Measurements from ENCODE around the gene AXDND1.
A peak's percentile ranks its signal among the peaks of the same experiment; 100 is the strongest.

Gene AXDND1

GRCh38 chr1:179365342-179366092 is at the start of gene AXDND1:
TSS of gene AXDND1 (plus strand) at chr1:179365971. CDS start at chr1:179366510, 539 bp downstream.
- Histone ChIP-seq H3K4me3 (ENCODE audit: low read depth in 1 of 2, low read length in 2 of 2) (peak within 1 kb of the TSS; percentile 55 to 94), H2AFZ (ENCODE audit: low read depth, low read length) (peak within 1 kb of the TSS; percentile 99), H3K79me2 (ENCODE audit: insufficient read depth, low read length) (no peaks in the 10 kb centered on the region), H3K36me3 (ENCODE audit: insufficient read depth, low read length) (no peaks in the 10 kb centered on the region), H3K27me3 (ENCODE audit: insufficient read depth, low read length, poor library complexity) (no peaks in the 10 kb centered on the region), H3K4me2 (ENCODE audit: insufficient read depth, low read length) (peak within 1 kb of the TSS; percentile 91), H3K9me3 (ENCODE audit: insufficient read depth, low read length, severe bottlenecking) (no peaks in the 10 kb centered on the region), H3K4me1 (ENCODE audit: insufficient read depth, low read length) (peaks cover 18% of the 10 kb centered on the region), H3K9ac (ENCODE audit: low read depth, low read length) (peak within 1 kb of the TSS; percentile 75), H3K27ac (ENCODE audit: low read length) (peak within 1 kb of the TSS; percentile 99), H4K20me1 (ENCODE audit: insufficient read depth, low read length) (no peaks in the 10 kb centered on the region)
- DNase-seq: peak; percentile 89
- TF ChIP-seq CTCF (IDR thresholded peaks at IDR 0.05; ENCODE audit: borderline replicate concordance, extremely low read depth, low read length, poor library complexity, severe bottlenecking): peak; percentile 28
- no peak for TF ChIP-seq EZH2 (IDR thresholded peaks at IDR 0.05; ENCODE audit: borderline replicate concordance, low read depth, low read length, severe bottlenecking)
- ATAC-seq (ENCODE audit: insufficient read depth, low read depth): peak; percentile 92

- no peaks in the 10 kb centered on the region for H3K4me1 ChIP-seq (ENCODE audit: insufficient read depth, low read length)
- ATAC-seq (ENCODE audit: insufficient read depth, low read depth): no peak
- H3K4me3 ChIP-seq (ENCODE audit: low read depth in 1 of 2, low read length in 2 of 2): no peak overlapping the region
- H3K4me2 ChIP-seq (ENCODE audit: insufficient read depth, low read length): no peak overlapping the region
- H3K27ac ChIP-seq (ENCODE audit: low read length): no peak overlapping the region
- no peaks in the 10 kb centered on the region for H4K20me1 ChIP-seq (ENCODE audit: insufficient read depth, low read length)
- H3K27me3 ChIP-seq (ENCODE audit: insufficient read depth, low read length, poor library complexity): no peaks in the 10 kb centered on the region
- peaks cover 45% of the 10 kb centered on the region for H3K79me2 ChIP-seq (ENCODE audit: insufficient read depth, low read length)
- no peak overlapping the region for H3K9ac ChIP-seq (ENCODE audit: low read depth, low read length)
- TF ChIP-seq CTCF (IDR thresholded peaks at IDR 0.05; ENCODE audit: borderline replicate concordance, extremely low read depth, low read length, poor library complexity, severe bottlenecking) (no peak), EZH2 (IDR thresholded peaks at IDR 0.05; ENCODE audit: borderline replicate concordance, low read depth, low read length, severe bottlenecking) (no peak)
- H3K36me3 ChIP-seq (ENCODE audit: insufficient read depth, low read length): peaks cover 35% of the 10 kb centered on the region
- no peak overlapping the region for H2AFZ ChIP-seq (ENCODE audit: low read depth, low read length)
- no peaks in the 10 kb centered on the region for H3K9me3 ChIP-seq (ENCODE audit: insufficient read depth, low read length, severe bottlenecking)
- no peak for DNase-seq
Measured at GRCh38 chr1:179318491-179318890, 47.3 kb upstream of the AXDND1 start.

- H3K36me3 ChIP-seq (ENCODE audit: insufficient read depth, low read length): peaks cover 45% of the 10 kb centered on the region
- no peaks in the 10 kb centered on the region for H3K27me3 ChIP-seq (ENCODE audit: insufficient read depth, low read length, poor library complexity)
- H3K9me3 ChIP-seq (ENCODE audit: insufficient read depth, low read length, severe bottlenecking): no peaks in the 10 kb centered on the region
- H3K4me2 ChIP-seq (ENCODE audit: insufficient read depth, low read length): no peak overlapping the region
- no peak for TF ChIP-seq CTCF (IDR thresholded peaks at IDR 0.05; ENCODE audit: borderline replicate concordance, extremely low read depth, low read length, poor library complexity, severe bottlenecking)
- TF ChIP-seq EZH2 (IDR thresholded peaks at IDR 0.05; ENCODE audit: borderline replicate concordance, low read depth, low read length, severe bottlenecking): no peak
- H3K79me2 ChIP-seq (ENCODE audit: insufficient read depth, low read length): peaks cover 27% of the 10 kb centered on the region
- H3K9ac ChIP-seq (ENCODE audit: low read depth, low read length): no peak overlapping the region
- no peak overlapping the region for H3K27ac ChIP-seq (ENCODE audit: low read length)
- no peaks in the 10 kb centered on the region for H3K4me1 ChIP-seq (ENCODE audit: insufficient read depth, low read length)
- H3K4me3 ChIP-seq (ENCODE audit: low read depth in 1 of 2, low read length in 2 of 2): no peak overlapping the region
- H2AFZ ChIP-seq (ENCODE audit: low read depth, low read length): no peak overlapping the region
- H4K20me1 ChIP-seq (ENCODE audit: insufficient read depth, low read length): no peaks in the 10 kb centered on the region
- ATAC-seq (ENCODE audit: insufficient read depth, low read depth) (no peak), DNase-seq (no peak)
Measured at GRCh38 chr1:179321533-179322216, 44.1 kb upstream of the AXDND1 start.

All from DND-41 (cell line).